Astrocyte (in vitro differentiated cells and primary cell): ENCODE data around the gene RNF223. TPM values are rescaled to one million over a fixed set of nuclear protein-coding genes. Genes with fewer than 3 reads are reported as not detected.

Source experiments
- DNase-seq: peaks from one replicate; pipeline ENCODE4 v3.0.0-alpha.2; 2010; ENCODE audit warnings: low read depth
- FAIRE-seq: peaks from 2 replicates; lab custom pipeline; 2011; peaks lifted over from hg19 to GRCh38; lab: Jason Lieb, UNC
- H2AFZ ChIP-seq: 2 replicates; pipeline ENCODE4 v1.6.0; 2012; ENCODE audit warnings: low read depth, low read length, inconsistent platforms
- H3K27ac ChIP-seq: 2 replicates; pipeline ENCODE4 v1.5.1; 2011; ENCODE audit warnings: low read depth, low read length, inconsistent platforms
- H3K27me3 ChIP-seq: 2 replicates; pipeline ENCODE4 v1.6.0; 2011; ENCODE audit warnings: low read length, inconsistent platforms; ENCODE audit not compliant: insufficient read depth
- H3K36me3 ChIP-seq: 2 replicates; pipeline ENCODE4 v1.5.1; 2011; ENCODE audit warnings: low read length, inconsistent platforms; ENCODE audit not compliant: insufficient read depth
- H3K4me1 ChIP-seq: 2 replicates; pipeline ENCODE4 v1.5.1; 2011; ENCODE audit warnings: low read length, inconsistent platforms; ENCODE audit not compliant: insufficient read depth
- H3K4me2 ChIP-seq: 2 replicates; pipeline ENCODE4 v1.6.0; 2012; ENCODE audit warnings: low read length, inconsistent platforms
- H3K4me3 ChIP-seq: 2 replicates; pipeline ENCODE4 v1.5.1; 2011; ENCODE audit warnings: low read depth, mild to moderate bottlenecking, low read length, inconsistent platforms; ENCODE audit not compliant: insufficient read depth
- H3K79me2 ChIP-seq: 2 replicates; pipeline ENCODE4 v1.6.0; 2012; ENCODE audit warnings: mild to moderate bottlenecking, low read length, inconsistent platforms; ENCODE audit not compliant: insufficient read depth
- H3K9ac ChIP-seq: 2 replicates; pipeline ENCODE4 v1.6.0; 2012; ENCODE audit warnings: mild to moderate bottlenecking, low read length, inconsistent platforms
- H3K9me3 ChIP-seq: 2 replicates; pipeline ENCODE4 v1.5.1; 2012; ENCODE audit warnings: low read depth, mild to moderate bottlenecking, low read length, inconsistent platforms; ENCODE audit not compliant: insufficient read depth
- H4K20me1 ChIP-seq: 2 replicates; pipeline ENCODE4 v1.6.0; 2012; ENCODE audit warnings: low read length, inconsistent platforms; ENCODE audit not compliant: insufficient read depth
- H3K27ac Mint-ChIP-seq: one replicate; pipeline ENCODE4 v1.8.0; 2021; ENCODE audit warnings: mild to moderate bottlenecking, mixed read lengths; ENCODE audit not compliant: unreplicated experiment
- H3K27me3 Mint-ChIP-seq: one replicate; pipeline ENCODE4 v1.8.0; 2021; ENCODE audit warnings: low read depth, mixed read lengths; ENCODE audit not compliant: unreplicated experiment
- H3K36me3 Mint-ChIP-seq: one replicate; pipeline ENCODE4 v1.8.0; 2021; ENCODE audit warnings: low read depth, mixed read lengths; ENCODE audit not compliant: unreplicated experiment
- H3K4me1 Mint-ChIP-seq: one replicate; pipeline ENCODE4 v1.8.0; 2021; ENCODE audit warnings: low read depth, mixed read lengths; ENCODE audit not compliant: unreplicated experiment
- H3K4me3 Mint-ChIP-seq: one replicate; pipeline ENCODE4 v1.8.0; 2021; ENCODE audit warnings: mild to moderate bottlenecking, moderate library complexity, mixed read lengths; ENCODE audit not compliant: unreplicated experiment
- H3K9me3 Mint-ChIP-seq: one replicate; pipeline ENCODE4 v1.8.0; 2021; ENCODE audit warnings: mild to moderate bottlenecking, mixed read lengths; ENCODE audit not compliant: unreplicated experiment
- EZH2 ChIP-seq: IDR thresholded peaks from 2 replicates; pipeline ENCODE4 v1.6.1; 2012; ENCODE audit warnings: mild to moderate bottlenecking, low read length, inconsistent platforms; ENCODE audit not compliant: insufficient read depth
- total RNA-seq: library from RNA; stranded (reverse); gene quantifications from 2 replicates; pipeline ENCODE4 v1.2.1, GENCODE V29; 2021
- TF ChIP-seq, protein P1 (sequence below): IDR thresholded peaks from 2 replicates; pipeline ENCODE4 v1.5.1; 2011; ENCODE audit warnings: low read depth, mild to moderate bottlenecking, inconsistent platforms, low read length, moderate library complexity; ENCODE audit not compliant: insufficient read depth

Gene RNF223
- total RNA-seq, 1 donor from 2014 or later, result 0.18 TPM

DNA sequence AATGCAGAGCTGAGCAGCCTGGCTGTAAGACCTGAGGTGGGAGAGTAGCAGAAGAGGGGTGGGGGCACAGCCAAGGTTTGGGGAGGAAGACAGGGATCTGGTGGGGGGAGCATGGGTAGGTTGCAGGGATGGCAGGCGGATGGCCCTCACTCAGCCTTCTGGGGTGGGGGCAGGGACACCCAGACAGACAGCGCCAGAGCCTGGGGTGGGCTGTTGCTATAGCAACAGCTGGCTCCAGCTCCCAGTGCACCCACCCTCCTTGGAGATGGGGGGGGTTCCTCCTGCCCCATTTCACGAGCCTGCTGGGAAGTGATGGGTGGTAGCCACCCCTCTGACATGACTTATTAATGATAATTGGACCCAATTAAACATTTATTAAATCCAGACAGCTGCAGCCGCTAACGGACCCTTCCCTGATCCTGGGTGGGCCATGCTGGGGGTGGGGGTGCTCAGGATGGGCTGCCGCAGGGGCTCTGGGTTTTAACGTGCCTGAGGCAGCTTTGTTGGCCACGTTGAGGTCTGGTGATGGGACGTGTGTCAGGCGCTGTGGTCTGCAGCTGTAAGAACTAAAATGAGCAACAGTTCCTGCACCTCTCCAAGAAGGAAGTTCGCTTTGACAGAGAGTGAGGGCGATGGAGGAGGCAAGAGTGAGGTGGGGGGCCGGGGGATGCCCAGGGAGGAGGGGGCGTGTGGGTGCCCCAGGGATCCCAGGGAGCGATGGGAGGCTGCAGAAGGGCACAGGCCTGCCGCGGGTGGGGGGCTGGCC, 34.8 kb downstream of the RNF223 start:
- Histone ChIP-seq H2AFZ (no peak overlapping the region), H3K36me3 (no peaks in the 10 kb centered on the region), H3K4me1 (peaks cover 7% of the 10 kb centered on the region), H3K9ac (no peak overlapping the region), H3K27me3 (no peaks in the 10 kb centered on the region), H3K4me3 (no peak overlapping the region), H3K27ac (no peak overlapping the region), H3K9me3 (no peaks in the 10 kb centered on the region), H4K20me1 (peaks cover 86% of the 10 kb centered on the region), H3K79me2 (peaks cover 15% of the 10 kb centered on the region), H3K4me2 (no peak overlapping the region)
- FAIRE-seq (no peak), DNase-seq (no peak)
- Mint-ChIP-seq H3K9me3 (no peaks in the 10 kb centered on the region), H3K27me3 (no peaks in the 10 kb centered on the region), H3K36me3 (peaks cover 13% of the 10 kb centered on the region), H3K4me1 (peaks cover 9% of the 10 kb centered on the region), H3K27ac (peak overlapping the region; percentile 41), H3K4me3 (no peak overlapping the region)
- no peak for TF ChIP-seq EZH2
- TF ChIP-seq, protein P1, sequence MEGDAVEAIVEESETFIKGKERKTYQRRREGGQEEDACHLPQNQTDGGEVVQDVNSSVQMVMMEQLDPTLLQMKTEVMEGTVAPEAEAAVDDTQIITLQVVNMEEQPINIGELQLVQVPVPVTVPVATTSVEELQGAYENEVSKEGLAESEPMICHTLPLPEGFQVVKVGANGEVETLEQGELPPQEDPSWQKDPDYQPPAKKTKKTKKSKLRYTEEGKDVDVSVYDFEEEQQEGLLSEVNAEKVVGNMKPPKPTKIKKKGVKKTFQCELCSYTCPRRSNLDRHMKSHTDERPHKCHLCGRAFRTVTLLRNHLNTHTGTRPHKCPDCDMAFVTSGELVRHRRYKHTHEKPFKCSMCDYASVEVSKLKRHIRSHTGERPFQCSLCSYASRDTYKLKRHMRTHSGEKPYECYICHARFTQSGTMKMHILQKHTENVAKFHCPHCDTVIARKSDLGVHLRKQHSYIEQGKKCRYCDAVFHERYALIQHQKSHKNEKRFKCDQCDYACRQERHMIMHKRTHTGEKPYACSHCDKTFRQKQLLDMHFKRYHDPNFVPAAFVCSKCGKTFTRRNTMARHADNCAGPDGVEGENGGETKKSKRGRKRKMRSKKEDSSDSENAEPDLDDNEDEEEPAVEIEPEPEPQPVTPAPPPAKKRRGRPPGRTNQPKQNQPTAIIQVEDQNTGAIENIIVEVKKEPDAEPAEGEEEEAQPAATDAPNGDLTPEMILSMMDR, result no peak

DNA sequence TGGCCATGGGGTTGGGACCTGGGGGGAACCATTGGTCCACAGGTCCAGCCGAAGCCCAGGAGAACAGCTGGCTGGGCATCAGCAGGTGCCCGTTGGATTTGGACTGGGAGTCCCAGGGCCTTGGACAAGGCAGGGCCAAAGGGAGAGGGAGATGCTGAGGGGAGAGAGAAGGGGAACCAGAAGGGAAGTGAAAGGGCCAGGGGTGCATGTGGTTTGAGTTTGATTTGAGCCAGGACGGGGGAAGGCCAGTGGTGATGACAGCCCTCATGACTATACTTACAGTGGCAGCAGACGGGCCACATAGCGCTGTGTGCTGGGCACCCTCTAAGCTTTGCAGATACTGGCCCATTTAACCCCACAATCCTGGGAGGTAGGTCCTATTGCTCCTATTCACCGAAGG, 35.4 kb downstream of the RNF223 start:
- no peak for TF ChIP-seq EZH2
- TF ChIP-seq, protein P1, result no peak
- H3K27ac Mint-ChIP-seq, result peak overlapping the region; percentile 84
- H3K27me3 Mint-ChIP-seq, result no peaks in the 10 kb centered on the region
- peak overlapping the region; percentile 70 for H3K4me3 Mint-ChIP-seq
- peaks cover 7% of the 10 kb centered on the region for H3K4me1 ChIP-seq
- peaks cover 9% of the 10 kb centered on the region for H3K4me1 Mint-ChIP-seq
- H3K36me3 ChIP-seq, result no peaks in the 10 kb centered on the region
- peaks cover 89% of the 10 kb centered on the region for H4K20me1 ChIP-seq
- no peak overlapping the region for H3K9ac ChIP-seq
- H3K4me2 ChIP-seq, result no peak overlapping the region
- peaks cover 15% of the 10 kb centered on the region for H3K79me2 ChIP-seq
- no peaks in the 10 kb centered on the region for H3K27me3 ChIP-seq
- no peaks in the 10 kb centered on the region for H3K9me3 ChIP-seq
- no peaks in the 10 kb centered on the region for H3K9me3 Mint-ChIP-seq
- H2AFZ ChIP-seq, result no peak overlapping the region
- no peak for DNase-seq
- FAIRE-seq, result no peak
- H3K36me3 Mint-ChIP-seq, result peaks cover 13% of the 10 kb centered on the region
- H3K27ac ChIP-seq, result no peak overlapping the region
- no peak overlapping the region for H3K4me3 ChIP-seq
